ENCODE data around the gene ADAMTS15.

GRCh38 chr11:130477586-130478203 is 29.2 kb downstream of the ADAMTS15 start:
- TF ChIP-seq, protein P1, sequence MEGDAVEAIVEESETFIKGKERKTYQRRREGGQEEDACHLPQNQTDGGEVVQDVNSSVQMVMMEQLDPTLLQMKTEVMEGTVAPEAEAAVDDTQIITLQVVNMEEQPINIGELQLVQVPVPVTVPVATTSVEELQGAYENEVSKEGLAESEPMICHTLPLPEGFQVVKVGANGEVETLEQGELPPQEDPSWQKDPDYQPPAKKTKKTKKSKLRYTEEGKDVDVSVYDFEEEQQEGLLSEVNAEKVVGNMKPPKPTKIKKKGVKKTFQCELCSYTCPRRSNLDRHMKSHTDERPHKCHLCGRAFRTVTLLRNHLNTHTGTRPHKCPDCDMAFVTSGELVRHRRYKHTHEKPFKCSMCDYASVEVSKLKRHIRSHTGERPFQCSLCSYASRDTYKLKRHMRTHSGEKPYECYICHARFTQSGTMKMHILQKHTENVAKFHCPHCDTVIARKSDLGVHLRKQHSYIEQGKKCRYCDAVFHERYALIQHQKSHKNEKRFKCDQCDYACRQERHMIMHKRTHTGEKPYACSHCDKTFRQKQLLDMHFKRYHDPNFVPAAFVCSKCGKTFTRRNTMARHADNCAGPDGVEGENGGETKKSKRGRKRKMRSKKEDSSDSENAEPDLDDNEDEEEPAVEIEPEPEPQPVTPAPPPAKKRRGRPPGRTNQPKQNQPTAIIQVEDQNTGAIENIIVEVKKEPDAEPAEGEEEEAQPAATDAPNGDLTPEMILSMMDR (IDR thresholded peaks at IDR 0.05; ENCODE audit: insufficient read depth, low read depth, low read length): no peak
- no peak for TF ChIP-seq EZH2 (IDR thresholded peaks at IDR 0.05; ENCODE audit: insufficient read depth, low read length)
